RWPE1 (cell line): ENCODE data around the gene PRDM11.

Source experiments
- CTCF ChIA-PET: fragments of 350-600 bp; sonication (Branson Sonifier 250); formaldehyde crosslinking; extraction: SDS; loops from one replicate; lab custom pipeline; 2021; lab: Yijun Ruan, JAX
- POLR2A ChIA-PET: fragments of 400-600 bp; formaldehyde crosslinking; extraction: SDS; loops from one replicate; lab custom pipeline; 2020; ENCODE audit warnings: antibody characterized with exemption; ENCODE audit not compliant: low non-redundant PET; lab: Yijun Ruan, JAX
- DNase-seq: peaks from one replicate; pipeline ENCODE4 v3.0.0; 2012; ENCODE audit warnings: low spot score
- H3K27ac ChIP-seq: fragments of 450-650 bp; 2 replicates; pipeline ENCODE4 v1.5.1; 2017
- CTCF ChIP-seq: fragments of 450-650 bp; conservative IDR thresholded peaks from 2 replicates; pipeline ENCODE4 v1.5.1; 2017; ENCODE audit warnings: low read depth, mild to moderate bottlenecking

PRDM11 gene

GRCh38 chr11:45178890-45179671 is 32.6 kb downstream of the PRDM11 start:
- no peak for TF ChIP-seq CTCF
- ChIA-PET CTCF (no interaction called here), POLR2A (no interaction called here)
- peak overlapping the region; percentile 88 for H3K27ac ChIP-seq
- DNase-seq = peak; percentile 69

- peak overlapping the region; percentile 88 for H3K27ac ChIP-seq
- no peak for TF ChIP-seq CTCF
- POLR2A ChIA-PET = interaction anchor here (0.9 kb wide), 1 partner anchor 68 kb away, joined by 3 read pairs; no protein-coding TSS in a partner anchor
- CTCF ChIA-PET = interaction anchor here (0.6 to 0.7 kb wide), 2 partner anchors 25 to 289 kb away, joined by 3 to 4 read pairs; no protein-coding TSS in a partner anchor
- no peak for DNase-seq
These were observed 33.3 kb downstream of the PRDM11 start for GRCh38 chr11:45179686-45180178.

GRCh38 chr11:45180179-45180847 is 33.9 kb downstream of the PRDM11 start:
- H3K27ac ChIP-seq = peak overlapping the region; percentile 88
- peak; percentile 78 for DNase-seq
- peak; percentile 46 for TF ChIP-seq CTCF
- ChIA-PET POLR2A (interaction anchor here (0.6 to 0.9 kb wide), 3 partner anchors 22 to 68 kb away, joined by 3 to 8 read pairs (median 4); no protein-coding TSS in a partner anchor), CTCF (interaction anchor here (0.6 to 0.9 kb wide), 5 partner anchors 26 to 289 kb away, joined by 3 to 4 read pairs (median 3); no protein-coding TSS in a partner anchor)

GRCh38 chr11:45180848-45181192 is 34.4 kb downstream of the PRDM11 start:
- peak overlapping the region; percentile 88 for H3K27ac ChIP-seq
- TF ChIP-seq CTCF = no peak
- ChIA-PET CTCF (interaction anchor here (0.6 to 0.9 kb wide), 3 partner anchors 34 to 70 kb away, joined by 3 to 4 read pairs (median 3); no protein-coding TSS in a partner anchor), POLR2A (no interaction called here)
- peak; percentile 89 for DNase-seq

GRCh38 chr11:45181193-45181888 is 34.9 kb downstream of the PRDM11 start:
- TF ChIP-seq CTCF = no peak
- CTCF ChIA-PET = interaction anchor here (0.6 to 0.9 kb wide), 2 partner anchors 56 to 70 kb away, joined by 3 read pairs; no protein-coding TSS in a partner anchor
- no peak for DNase-seq
- peak overlapping the region; percentile 88 for H3K27ac ChIP-seq
- POLR2A ChIA-PET = no interaction called here
